Natural killer cell treated with Interleukin-12 subunit alpha and Interleukin-12 subunit beta and Interleukin-15 and Interleukin-18, amount 100 ng/mL, for 72 hours (primary cell): Measurements from ENCODE around the gene KRT33B. TPM values are rescaled to one million over a fixed set of nuclear protein-coding genes. Genes with fewer than 3 reads are reported as not detected.
"Not testable (repeated sequence)": the region's sequence is repeated elsewhere in the genome, so short reads cannot be mapped to it uniquely, and the experiment has no call there.

Source experiments
- ATAC-seq, 2 donors: fragments of 150-1000 bp; cut with Tn5 transposase in 1 of 2; sonication (Bioruptor Pico), chemical (Tn5 transposase) in 1 of 2; 2 replicates each; pipeline ENCODE4 v1.10.0; 2021
- DNase-seq: peaks from one replicate; pipeline ENCODE4 v3.0.0; 2022; ENCODE audit warnings: low spot score
- H3K27ac Mint-ChIP-seq, 2 donors: 1 replicate in 1 of 2; 2 replicates in 1 of 2; pipeline ENCODE4 v1.8.0; 2022; ENCODE audit warnings: mixed read lengths in 2 of 2, mild to moderate bottlenecking in 1 of 2, moderate library complexity in 1 of 2
- H3K27me3 Mint-ChIP-seq, 2 donors: 1 replicate in 1 of 2; 2 replicates in 1 of 2; pipeline ENCODE4 v1.8.0; 2022; ENCODE audit warnings: mixed read lengths in 2 of 2
- H3K36me3 Mint-ChIP-seq: one replicate; pipeline ENCODE4 v1.8.0; 2022; ENCODE audit warnings: mixed read lengths
- H3K4me1 Mint-ChIP-seq, 2 donors: 1 replicate in 1 of 2; 2 replicates in 1 of 2; pipeline ENCODE4 v1.8.0; 2022; ENCODE audit warnings: low read depth in 2 of 2, mixed read lengths in 2 of 2, mild to moderate bottlenecking in 1 of 2
- H3K4me3 Mint-ChIP-seq: one replicate; pipeline ENCODE4 v1.8.0; 2022; ENCODE audit warnings: mixed read lengths
- H3K9me3 Mint-ChIP-seq: 2 replicates; pipeline ENCODE4 v1.8.0; 2022; ENCODE audit warnings: mixed read lengths
- total RNA-seq, 2 donors: library from RNA; stranded (reverse); gene quantifications; one replicate each; pipeline ENCODE4 v1.2.3, GENCODE V29; 2022

KRT33B gene
- total RNA-seq, 2 donors from 2014 or later: not detected

DNA sequence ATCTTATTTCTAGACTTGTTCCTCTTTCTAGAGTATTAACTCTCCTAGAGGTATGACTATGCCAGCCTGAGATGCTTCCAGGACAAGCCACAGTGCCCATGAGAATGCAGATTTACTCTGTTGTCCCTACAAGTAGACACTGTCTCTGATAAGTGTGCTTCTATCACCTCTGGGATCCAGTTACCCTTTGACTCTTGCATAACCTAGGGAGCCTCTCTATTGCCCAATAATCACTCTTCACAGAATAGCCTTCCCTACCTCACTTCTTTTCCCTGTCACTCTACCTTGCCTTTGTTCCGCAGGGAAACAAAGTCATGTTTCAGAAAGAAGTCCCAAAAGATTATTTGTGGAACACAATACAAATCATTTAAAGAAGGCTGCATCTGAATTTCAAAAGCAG lies 14.1 kb upstream of the KRT33B start:
- DNase-seq (peak; percentile 18), ATAC-seq (no peak)
- Mint-ChIP-seq H3K27me3 (peaks cover 29 to 43% of the 10 kb centered on the region in 2 donors), H3K4me1 (no peaks in the 10 kb centered on the region), H3K36me3 (peaks cover 13% of the 10 kb centered on the region), H3K9me3 (peaks cover 7% of the 10 kb centered on the region), H3K27ac (no peak overlapping the region), H3K4me3 (no peak overlapping the region)

DNA sequence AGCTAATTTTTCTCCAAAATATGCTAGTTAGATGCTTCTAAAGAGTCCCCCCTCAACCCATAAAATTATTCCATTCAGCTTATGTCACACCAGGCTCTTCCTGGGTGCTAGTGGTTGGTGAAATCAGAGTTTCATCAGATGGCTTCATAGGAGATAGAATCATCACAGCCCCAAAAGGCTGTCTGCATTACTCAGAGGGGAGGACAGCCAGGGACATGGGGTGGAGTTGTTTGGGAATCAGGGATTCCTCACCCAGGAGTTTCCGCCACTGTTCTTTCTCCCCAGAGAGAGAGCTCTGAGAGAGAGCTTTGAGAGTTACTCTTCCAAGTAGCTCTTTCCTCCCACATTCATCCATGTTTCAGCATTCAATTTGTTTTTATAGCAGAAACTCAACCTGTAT lies 12.8 kb upstream of the KRT33B start:
- H3K4me1 Mint-ChIP-seq: no peaks in the 10 kb centered on the region
- ATAC-seq (no peak), DNase-seq (peak; percentile 49)
- no peak overlapping the region for H3K27ac Mint-ChIP-seq
- peaks cover 25 to 38% of the 10 kb centered on the region in 2 donors for H3K27me3 Mint-ChIP-seq
- H3K9me3 Mint-ChIP-seq: peaks cover 7% of the 10 kb centered on the region
- H3K36me3 Mint-ChIP-seq: peaks cover 10% of the 10 kb centered on the region
- no peak overlapping the region for H3K4me3 Mint-ChIP-seq

DNA sequence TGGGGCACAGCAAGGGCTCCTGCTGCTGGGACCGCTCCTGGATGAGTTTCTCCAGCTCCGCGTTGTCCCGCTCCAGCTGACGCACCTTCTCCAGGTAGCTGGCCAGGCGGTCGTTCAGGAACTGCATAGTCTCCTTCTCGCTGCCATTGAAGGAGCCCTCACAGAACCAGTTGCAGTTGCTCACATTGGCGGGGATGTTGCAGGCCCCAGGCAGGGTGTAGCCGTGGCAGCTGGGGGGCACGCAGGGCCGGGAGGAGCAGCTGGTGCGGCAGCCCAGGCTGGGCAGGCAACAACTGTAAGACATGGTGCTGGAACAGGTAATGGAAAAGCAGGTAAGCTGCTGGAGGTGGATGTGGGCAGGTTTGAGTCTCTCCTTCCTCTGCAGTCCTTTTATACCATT lies 12.3 kb upstream of the KRT33B start, which contains the start of gene KRT34:
Gene KRT34, minus strand, starts transcription at position 364 of the 400 bp plus-strand sequence. Its CDS starts 60 bp downstream, at position 304.
- H3K27me3 Mint-ChIP-seq: peaks cover 25 to 41% of the 10 kb centered on the region in 2 donors
- not testable (repeated sequence) for H3K9me3 Mint-ChIP-seq, H3K4me3 Mint-ChIP-seq, H3K36me3 Mint-ChIP-seq, H3K27ac Mint-ChIP-seq, H3K4me1 Mint-ChIP-seq
- ATAC-seq: peak in 1 of 2 donors; percentile 20
- peak; percentile 41 for DNase-seq

DNA sequence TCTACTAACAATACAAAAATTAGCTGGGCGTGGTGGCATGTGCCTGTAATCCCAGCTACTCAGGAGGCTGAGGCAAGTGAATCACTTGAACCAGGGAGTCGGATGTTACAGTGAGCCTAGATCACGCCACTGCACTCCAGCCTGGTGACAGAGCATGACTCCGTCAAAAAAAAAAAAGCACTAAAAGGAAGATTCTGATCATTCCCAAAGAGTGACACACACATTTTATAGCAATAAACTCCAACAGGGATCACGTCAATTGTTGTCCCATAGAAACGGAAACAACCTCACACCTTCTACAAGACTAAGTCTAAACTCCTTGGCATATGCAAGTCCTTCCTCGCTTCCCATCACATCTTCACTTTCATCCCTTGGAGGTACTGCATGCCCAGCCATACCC lies 10.5 kb upstream of the KRT33B start:
- ATAC-seq, H3K27ac Mint-ChIP-seq, DNase-seq, H3K4me1 Mint-ChIP-seq, H3K36me3 Mint-ChIP-seq, H3K4me3 Mint-ChIP-seq, H3K9me3 Mint-ChIP-seq: not testable (repeated sequence)
- peaks cover 28 to 41% of the 10 kb centered on the region in 2 donors for H3K27me3 Mint-ChIP-seq

DNA sequence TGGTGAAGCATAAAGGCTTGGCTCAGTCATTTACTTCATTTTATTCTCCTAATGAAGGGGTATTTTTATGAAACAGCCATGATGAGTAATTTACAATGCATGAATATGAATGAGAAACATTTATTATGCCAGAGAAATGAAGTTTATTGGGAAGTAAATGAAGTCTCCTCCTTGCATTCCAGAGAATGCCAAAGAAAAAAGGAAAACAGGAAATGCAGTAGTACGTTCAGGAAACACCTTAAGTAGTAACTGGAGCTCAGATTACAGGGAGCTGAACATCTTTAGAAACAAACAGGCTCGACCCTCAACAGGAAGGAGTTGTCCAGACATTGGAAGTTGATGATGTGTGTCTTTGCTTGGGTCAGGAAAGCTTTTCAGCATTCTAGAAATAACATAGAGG lies 7.9 kb upstream of the KRT33B start:
- H3K9me3 Mint-ChIP-seq: no peaks in the 10 kb centered on the region
- peaks cover 27 to 35% of the 10 kb centered on the region in 2 donors for H3K27me3 Mint-ChIP-seq
- no peaks in the 10 kb centered on the region for H3K4me1 Mint-ChIP-seq
- DNase-seq (no peak), ATAC-seq (no peak)
- no peaks in the 10 kb centered on the region for H3K36me3 Mint-ChIP-seq
- H3K27ac Mint-ChIP-seq: no peak overlapping the region
- no peak overlapping the region for H3K4me3 Mint-ChIP-seq

DNA sequence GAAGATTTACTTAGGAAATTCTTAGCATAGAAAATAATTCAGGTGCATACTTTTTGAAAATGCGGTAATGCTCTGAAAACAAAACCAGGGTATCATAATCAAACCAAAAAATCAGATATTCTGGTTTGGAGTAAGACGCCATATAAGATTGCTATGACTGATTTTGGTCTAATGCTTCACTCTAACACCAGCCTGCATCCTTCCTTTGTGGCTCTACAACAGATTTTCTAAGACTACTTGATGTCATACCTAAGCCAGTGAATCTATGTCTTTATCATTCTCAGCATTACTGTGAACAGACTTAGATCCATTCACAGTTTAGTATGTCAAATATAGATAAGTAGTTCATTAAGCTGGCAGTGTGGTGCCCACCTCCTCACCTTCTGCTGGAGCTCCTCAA lies 590 bp downstream of the KRT33B start:
- Mint-ChIP-seq H3K4me1 (no peaks in the 10 kb centered on the region), H3K9me3 (no peaks in the 10 kb centered on the region), H3K27me3 (peaks cover 9 to 10% of the 10 kb centered on the region in 2 donors), H3K27ac (no peak overlapping the region), H3K36me3 (no peaks in the 10 kb centered on the region), H3K4me3 (no peak overlapping the region)
- DNase-seq (no peak), ATAC-seq (no peak)

DNA sequence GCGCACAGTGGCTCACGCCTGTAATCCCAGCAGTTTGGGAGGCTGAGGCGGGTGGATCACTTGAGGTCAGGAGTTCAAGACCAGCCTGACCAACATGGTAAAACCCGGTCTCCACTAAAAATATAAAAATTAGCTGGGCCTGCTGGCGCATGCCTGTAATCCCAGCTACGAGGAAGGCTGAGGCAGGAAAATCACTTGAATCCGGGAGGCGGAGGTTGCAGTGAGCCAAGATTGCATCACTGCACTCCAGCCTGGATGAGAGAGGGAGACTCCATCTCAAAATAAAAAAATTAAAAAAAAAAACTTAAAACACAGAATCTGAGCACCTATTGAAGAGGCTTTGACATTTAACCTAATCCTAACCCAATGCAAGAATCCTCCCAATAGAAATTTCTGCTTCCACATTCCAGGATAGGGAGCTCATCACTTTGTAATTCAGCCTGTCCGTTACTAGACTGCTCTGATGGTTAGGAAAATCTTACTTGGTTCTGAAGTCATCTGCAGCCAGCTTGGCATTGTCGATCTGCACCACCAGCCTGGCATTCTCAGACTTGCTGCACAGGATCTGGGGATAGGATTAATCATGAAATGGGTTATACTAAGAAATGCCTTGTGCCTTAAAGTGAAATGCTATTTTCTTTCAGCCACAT lies 2.1 kb downstream of the KRT33B start:
- no peak for ATAC-seq
- Mint-ChIP-seq H3K36me3 (no peaks in the 10 kb centered on the region), H3K9me3 (no peaks in the 10 kb centered on the region), H3K4me3 (no peak overlapping the region), H3K27me3 (peaks cover 7 to 12% of the 10 kb centered on the region in 2 donors), H3K4me1 (no peaks in the 10 kb centered on the region), H3K27ac (no peak overlapping the region)
- DNase-seq: peak; percentile 37

DNA sequence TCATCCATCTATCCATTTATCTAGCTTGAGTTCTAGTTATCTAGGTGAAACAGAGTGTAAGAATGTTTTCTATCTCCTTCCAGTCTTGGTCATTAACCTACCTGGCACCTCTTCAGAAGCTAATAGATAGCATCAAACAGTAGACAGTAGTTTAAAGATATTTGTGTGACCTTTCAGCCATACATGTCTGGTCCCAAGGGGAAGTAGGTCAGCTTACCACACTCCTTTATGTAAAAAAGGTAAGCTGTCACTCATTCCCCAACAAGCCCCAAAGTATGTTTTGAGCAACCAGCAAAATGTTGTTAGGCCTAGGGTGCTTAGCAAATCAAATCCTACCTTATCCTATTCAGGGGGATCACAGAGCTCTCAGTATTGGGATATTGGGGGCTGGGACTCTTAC lies 3.5 kb downstream of the KRT33B start:
- ATAC-seq: no peak
- no peak overlapping the region for H3K27ac Mint-ChIP-seq
- H3K4me3 Mint-ChIP-seq: no peak overlapping the region

DNA sequence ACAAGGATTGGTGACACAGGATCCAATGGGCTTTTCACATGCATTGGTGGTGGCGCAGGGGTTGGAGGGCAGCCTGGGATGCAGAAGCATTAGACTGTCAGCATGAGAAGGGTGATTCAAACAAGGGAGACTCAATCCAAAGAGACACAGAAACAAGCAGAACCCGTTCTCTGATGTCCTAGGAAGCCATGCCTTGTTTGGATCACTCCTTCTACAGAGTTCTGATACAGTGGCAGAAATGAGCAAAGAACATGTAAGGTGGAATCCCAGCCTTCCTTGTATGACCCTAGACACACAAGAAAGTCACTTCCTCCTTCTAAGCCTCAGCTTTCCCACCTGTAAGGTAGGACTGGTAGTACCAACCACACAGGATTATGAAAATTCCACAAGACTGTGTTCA lies 5.7 kb downstream of the KRT33B start:
- no peak overlapping the region for H3K27ac Mint-ChIP-seq
- no peak for ATAC-seq

More for the DNA sequence above, 3.5 kb downstream of the KRT33B start:
- no peak for DNase-seq
- Mint-ChIP-seq H3K27me3 (peaks cover 16 to 17% of the 10 kb centered on the region in 2 donors), H3K36me3 (no peaks in the 10 kb centered on the region), H3K9me3 (no peaks in the 10 kb centered on the region), H3K4me1 (no peaks in the 10 kb centered on the region)

DNA sequence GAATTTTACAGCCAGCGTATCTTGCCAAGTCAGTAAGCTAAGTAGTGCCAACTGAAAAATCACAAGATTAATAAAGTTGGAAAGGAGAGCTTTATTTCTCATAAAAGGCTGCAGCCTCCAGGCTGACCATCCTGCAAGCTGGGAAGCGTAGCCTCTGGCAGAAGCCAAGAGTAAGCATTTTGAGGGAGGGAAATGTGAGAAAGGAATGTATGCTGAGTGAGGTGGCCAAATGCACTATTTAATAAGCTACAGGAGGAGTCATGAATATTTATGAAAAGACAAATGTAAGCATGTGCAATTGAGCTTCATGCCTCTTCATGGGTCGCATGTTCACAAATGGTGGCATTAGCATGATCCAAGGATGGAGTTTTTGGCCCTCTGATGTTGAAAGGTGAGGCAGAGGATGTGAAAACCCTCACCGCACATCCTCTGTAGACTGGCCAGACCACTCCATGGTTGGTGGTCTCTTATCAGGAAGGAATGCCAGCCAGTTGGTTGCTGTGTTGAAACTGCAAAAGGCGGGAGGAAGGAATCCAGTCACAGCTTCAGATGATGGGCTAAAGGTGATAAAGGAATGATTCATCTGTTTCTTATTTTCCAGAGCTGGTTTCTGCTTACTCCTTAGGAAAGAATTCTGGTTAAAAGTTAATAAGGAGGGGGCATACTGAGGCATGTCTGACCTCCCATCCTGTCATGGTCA lies 9.2 kb downstream of the KRT33B start:
- Mint-ChIP-seq H3K9me3 (no peaks in the 10 kb centered on the region), H3K27ac (no peak overlapping the region), H3K27me3 (peaks cover 12 to 25% of the 10 kb centered on the region in 2 donors), H3K4me3 (no peak overlapping the region), H3K4me1 (no peaks in the 10 kb centered on the region), H3K36me3 (no peaks in the 10 kb centered on the region)
- DNase-seq (no peak), ATAC-seq (no peak)

More for the DNA sequence above, 5.7 kb downstream of the KRT33B start:
- Mint-ChIP-seq H3K4me1 (no peaks in the 10 kb centered on the region), H3K36me3 (no peaks in the 10 kb centered on the region), H3K27me3 (peaks cover 15 to 18% of the 10 kb centered on the region in 2 donors), H3K4me3 (no peak overlapping the region), H3K9me3 (no peaks in the 10 kb centered on the region)
- no peak for DNase-seq

DNA sequence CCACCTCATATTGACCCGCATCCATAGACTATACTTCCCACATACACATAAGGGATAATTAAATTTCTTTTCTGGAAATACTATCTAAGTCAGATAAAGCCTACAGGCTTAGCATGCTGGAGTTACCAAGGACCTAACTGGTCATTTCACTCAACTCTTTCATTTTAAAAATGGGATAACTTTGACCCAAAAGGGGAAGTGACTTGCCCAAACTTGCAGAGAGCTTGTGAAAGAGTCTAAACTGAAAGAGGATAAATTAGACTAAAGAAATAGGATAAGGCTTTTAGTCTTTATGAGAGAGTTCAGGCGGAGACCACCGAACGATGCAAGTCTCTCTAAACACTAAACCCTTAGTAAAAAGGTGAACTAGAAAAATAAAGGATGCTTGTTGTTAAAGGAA lies 15.1 kb downstream of the KRT33B start:
- Mint-ChIP-seq H3K36me3 (no peaks in the 10 kb centered on the region), H3K4me1 (no peaks in the 10 kb centered on the region), H3K27me3 (peaks cover 19 to 28% of the 10 kb centered on the region in 2 donors), H3K9me3 (no peaks in the 10 kb centered on the region), H3K27ac (no peak overlapping the region), H3K4me3 (no peak overlapping the region)
- no peak for DNase-seq
- no peak for ATAC-seq

DNA sequence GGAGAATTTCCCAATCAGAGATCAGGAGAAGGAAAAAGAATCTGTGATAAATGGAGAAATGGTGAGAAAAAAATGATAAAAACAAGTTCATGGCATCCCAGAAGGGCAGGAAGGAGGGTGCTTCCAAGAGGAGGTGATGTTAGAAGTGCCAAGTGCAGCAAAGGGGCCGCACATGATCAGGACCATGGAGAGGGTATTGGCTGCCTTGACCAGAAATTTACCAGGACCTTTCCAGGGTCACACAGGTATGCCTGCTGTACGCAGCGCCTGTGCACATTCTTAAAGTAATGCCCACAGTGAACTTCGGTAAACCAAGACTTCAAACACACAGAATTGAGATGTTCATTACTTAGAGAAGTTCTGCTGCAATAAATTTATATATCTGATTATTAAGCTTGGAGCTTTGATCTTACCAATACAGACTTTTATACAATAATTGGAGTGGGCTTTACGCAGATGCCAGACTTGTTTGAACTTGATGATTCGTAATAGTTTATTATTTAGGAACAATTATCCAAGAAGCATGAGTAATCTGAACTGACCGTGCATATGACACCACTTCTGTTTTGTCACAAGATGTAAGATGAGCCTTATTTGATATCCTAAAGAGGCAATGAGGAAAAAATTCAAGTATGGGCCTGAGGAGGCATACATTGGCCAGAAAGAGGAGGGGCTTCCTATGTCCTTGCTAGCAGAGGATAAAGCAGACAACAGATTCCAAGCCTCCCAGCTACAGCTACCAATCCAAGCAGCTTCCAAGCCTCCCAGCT lies 16.8 kb downstream of the KRT33B start:
- H3K36me3 Mint-ChIP-seq: no peaks in the 10 kb centered on the region
- no peaks in the 10 kb centered on the region for H3K4me1 Mint-ChIP-seq
- DNase-seq: peak; percentile 10
- no peak for ATAC-seq
- peaks cover 15 to 28% of the 10 kb centered on the region in 2 donors for H3K27me3 Mint-ChIP-seq
- H3K27ac Mint-ChIP-seq: no peak overlapping the region
- H3K4me3 Mint-ChIP-seq: no peak overlapping the region
- H3K9me3 Mint-ChIP-seq: no peaks in the 10 kb centered on the region

DNA sequence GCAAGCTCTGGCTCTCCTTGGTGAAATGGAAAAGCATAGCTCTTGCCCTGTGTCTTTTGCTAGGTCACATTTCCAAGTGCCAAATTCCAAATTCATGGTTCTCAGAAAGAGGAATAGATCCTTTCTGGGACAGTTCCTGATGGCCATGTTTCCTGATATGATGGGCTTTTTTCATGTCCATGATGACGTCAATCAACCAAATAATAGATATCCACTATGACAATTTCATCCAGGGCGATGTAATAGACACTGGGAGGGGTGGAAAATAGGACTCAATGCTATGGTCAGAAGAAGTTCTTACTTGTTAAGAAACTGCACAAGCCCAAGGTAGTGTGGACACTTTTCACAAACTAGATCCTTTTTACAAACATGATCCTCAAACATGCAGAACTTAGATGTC lies 18.4 kb downstream of the KRT33B start:
- H3K9me3 Mint-ChIP-seq: no peaks in the 10 kb centered on the region
- ATAC-seq: no peak
- H3K36me3 Mint-ChIP-seq: no peaks in the 10 kb centered on the region

DNA sequence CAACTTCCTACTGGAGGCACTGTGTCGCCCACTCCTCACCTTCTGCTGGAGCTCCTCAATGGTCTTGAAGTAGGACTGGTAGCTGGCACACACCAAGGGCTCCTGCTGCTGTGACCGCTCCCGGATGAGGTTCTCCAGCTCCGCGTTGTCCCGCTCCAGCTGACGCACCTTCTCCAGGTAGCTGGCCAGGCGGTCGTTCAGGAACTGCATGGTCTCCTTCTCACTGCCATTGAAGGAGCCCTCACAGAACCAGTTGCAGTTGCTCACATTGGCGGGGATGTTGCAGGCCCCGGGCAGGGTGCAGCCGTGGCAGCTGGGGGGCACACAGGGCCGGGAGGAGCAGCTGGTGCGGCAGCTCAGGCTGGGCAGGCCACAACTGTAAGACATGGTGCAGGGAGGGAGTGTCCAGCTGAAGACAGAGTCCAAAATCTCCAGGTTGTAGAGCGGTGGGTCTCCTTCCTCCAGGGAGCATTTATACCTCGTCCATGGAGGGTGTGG lies 19.2 kb downstream of the KRT33B start, which contains the start of gene KRT33A:
Gene KRT33A, minus strand, starts transcription at position 448 of the 498 bp plus-strand sequence. Its CDS starts 61 bp downstream, at position 387.
- H3K4me1 Mint-ChIP-seq, H3K36me3 Mint-ChIP-seq, H3K27ac Mint-ChIP-seq, H3K9me3 Mint-ChIP-seq, ATAC-seq, H3K4me3 Mint-ChIP-seq, DNase-seq: not testable (repeated sequence)
- H3K27me3 Mint-ChIP-seq: peaks cover 15 to 18% of the 10 kb centered on the region in 2 donors

More for the DNA sequence above, 18.4 kb downstream of the KRT33B start:
- DNase-seq: no peak
- no peak overlapping the region for H3K4me3 Mint-ChIP-seq
- peaks cover 15 to 20% of the 10 kb centered on the region in 2 donors for H3K27me3 Mint-ChIP-seq
- H3K27ac Mint-ChIP-seq: no peak overlapping the region
- H3K4me1 Mint-ChIP-seq: no peaks in the 10 kb centered on the region
